Left forelimb (tissue), 1 donor: ENCODE results near the gene ADM.

Experiments
- DNase-seq: peaks from one replicate; pipeline ENCODE4 v3.0.0-alpha.2; 2018; ENCODE audit warnings: low spot score

ADM gene

DNA sequence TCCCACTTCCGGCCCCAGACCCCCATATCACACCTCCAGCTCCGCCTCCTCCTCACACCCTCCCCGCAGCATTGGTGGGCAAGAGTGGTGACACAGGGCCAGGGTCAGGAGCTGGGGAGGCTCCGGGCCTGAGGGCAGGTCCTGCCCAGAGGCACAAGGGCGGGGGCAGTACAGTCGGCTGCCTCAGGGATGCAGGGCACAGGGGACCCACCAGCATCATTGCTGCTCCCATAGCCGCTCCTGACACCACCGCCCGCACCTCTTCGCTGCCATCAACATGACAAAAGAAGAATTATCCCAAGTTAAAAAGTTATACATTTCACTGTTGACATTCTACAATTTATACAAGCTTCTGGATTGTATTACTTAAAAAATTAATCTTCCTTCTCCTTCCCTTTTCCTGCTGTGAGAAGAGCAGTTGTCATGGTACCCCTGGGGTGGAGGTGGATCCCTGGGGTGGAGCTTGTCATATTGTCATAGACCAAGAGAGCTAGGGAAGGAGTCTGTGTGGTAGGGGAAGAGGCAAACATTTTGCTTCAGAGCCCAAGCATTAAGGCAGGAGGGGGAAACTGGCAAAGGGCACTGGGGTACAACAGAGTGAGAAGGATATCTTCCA, 15.0 kb upstream of the ADM start:
- no peak for DNase-seq

DNA sequence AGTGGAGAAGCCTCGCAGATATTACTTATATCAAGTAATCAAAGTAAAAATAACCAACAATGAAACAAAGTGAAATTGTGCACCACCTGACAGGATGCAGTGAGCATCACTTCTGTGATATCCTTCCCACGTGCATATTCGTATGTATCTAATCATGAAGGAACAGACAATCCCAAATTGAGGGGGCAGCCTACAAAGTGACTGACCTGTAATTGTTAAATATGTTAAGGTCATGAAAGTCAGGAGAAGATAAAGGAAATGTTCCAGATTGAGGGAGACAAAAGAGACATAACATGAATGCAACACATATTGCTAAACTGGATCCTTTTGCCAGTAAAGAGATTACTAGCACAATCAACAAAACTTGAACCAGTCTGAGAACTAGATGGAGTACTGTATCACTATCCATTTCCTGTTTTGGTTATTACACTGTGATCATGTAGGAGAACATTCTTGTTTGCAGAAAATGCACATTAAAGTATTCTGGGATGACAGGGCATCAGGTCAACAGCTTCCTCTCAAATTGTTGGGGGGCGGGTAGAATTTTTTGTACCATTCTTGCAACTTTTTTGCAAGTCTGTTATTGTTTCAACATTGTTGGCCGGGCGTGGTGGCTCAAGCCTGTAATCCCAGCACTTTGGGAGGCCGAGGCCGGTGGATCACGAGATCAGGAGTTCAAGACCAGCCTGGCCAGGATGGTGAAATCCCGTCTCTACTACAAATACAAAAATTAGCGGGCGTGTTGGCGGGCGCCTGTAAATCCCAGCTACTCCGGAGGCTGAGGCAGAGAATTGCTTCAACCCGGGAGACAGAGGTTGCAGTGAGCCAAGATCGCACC, 12.9 kb upstream of the ADM start:
- DNase-seq = no peak

DNA sequence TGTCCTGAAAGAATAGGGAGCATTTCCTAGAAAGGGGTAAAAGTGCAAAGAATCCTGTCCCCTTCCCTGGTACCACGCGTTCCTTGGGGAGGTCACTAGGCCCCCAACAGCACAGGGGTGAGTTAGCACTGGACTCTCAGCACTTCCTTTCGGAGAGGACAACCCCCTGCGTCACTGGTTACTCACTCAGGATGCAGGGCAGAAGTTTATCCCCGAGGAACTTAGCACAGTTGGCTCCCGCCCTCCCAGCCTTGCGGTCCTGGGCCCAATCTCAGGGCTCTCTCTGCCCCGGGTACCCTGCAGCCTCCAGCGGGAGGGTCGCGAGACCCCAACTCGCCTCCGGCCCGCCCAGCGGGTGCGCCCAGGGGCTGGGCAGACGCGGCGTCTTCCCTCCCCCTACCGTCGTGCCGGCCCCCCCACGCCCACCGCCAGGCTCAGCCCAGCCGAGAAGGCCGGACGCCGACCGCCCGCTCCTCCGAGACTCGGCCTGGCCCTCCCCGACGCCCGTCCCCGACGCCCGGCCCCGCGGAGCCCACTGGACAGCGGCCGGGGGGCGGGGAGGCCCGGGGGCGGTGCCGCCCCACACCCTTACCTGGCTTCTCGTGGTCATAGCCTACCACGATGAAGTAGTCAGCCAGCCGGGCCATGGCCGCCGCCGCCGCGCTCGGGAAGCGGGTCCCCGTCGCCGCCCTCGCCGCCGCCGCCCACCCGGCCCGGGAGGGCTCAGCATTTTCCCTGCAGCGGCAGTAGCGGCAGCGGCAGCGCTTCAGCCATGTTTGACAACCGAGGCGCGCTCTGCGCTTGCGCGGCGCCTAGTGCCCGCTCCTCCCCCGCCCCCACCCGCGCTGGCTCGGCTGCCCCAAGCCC, 11.2 kb upstream of the ADM start, which contains the start of gene SBF2:
Gene SBF2 (minus strand): TSS at position 797 of the 867 bp plus-strand sequence. CDS start 150 bp downstream, at position 647.
- DNase-seq = peak; percentile 92

DNA sequence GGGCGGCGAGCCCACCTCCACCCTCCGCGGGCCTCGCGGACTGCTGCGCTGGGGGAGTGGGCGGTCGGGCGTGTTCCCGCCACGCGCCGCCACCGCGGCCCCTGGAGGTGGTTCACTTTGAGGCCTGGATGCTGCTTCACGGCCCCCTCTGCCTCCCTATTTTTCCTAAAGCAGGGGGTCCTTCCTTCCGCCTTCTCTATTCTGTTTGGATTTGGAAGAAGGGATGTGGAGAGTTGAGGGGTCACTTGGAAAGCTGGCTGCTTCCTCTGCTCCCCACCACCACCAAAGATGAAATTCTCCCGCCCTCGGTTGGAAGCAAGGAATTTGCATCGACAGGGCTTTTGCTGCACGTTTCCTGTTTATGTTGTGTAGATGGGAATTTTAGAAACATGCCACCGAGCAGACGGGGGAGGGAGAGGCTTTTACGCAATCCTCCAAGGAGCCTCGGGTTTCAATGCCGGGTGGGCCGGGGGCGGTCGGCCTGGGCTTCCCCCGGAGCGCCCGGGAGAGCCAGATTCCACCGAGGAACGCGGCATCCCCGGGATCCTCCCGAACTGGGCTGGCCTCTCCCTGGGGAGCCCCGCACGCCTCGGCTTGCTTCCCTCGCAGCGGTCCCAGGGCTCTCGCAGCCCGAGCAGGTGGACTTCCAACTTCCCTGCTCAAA, 10.5 kb upstream of the ADM start:
- no peak for DNase-seq

DNA sequence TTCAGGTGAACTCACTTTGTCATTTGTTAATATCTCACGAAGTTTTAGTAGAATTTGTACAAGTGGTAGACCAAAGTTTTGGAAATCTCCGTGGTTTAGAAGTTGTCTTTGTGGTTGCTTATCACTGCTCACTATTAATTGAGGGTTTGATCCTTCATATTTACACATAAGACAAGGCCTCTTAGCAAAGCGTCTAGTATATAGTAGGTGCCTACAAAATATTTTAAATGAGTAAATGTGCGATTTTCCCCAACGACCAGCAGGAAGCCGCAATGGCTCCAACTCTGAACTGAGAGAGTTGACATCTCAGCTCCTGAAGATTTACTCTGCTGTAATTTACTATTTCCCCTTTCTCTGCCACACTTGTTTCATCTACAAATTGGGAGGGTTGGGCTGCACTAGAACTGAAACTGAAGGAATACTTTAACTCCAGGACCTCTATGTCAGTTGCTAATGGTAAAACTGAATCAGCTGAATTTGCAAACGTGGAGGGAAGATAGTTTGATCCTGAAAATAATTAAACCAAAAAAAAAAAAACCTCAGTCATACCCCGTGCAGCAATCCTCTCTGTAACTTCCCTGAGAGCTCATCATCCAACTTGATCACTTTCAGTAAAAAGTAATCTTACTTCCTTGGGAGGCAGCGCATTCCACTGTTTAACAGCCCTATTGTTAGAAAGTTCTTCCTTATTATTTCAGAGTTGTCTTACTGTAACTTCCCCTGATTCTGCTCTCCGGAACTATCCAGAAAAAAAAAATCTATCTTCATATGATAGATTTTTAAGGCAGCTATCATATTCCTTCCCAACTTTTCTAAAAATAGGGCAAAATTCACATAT, 9.6 kb upstream of the ADM start:
- no peak for DNase-seq

DNA sequence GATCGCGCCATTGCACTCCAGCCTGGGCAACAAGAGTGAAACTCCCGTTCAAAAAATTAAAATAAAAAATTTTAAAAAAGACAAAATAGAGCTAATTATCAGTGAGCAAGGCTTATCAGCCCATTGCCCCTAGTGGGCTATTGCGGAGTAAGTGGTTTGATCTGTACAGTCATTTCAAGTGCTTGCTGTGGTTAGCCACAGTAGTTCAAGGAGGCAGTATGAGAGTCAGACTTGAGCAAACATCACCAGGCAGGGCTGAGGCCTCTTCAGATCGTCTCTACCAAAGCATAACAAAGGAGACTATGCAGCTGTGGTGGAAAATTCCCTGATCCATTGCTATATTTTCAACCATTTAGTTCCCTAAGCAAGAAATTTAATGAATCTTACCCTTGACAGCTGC, 6.5 kb upstream of the ADM start:
- DNase-seq = no peak

DNA sequence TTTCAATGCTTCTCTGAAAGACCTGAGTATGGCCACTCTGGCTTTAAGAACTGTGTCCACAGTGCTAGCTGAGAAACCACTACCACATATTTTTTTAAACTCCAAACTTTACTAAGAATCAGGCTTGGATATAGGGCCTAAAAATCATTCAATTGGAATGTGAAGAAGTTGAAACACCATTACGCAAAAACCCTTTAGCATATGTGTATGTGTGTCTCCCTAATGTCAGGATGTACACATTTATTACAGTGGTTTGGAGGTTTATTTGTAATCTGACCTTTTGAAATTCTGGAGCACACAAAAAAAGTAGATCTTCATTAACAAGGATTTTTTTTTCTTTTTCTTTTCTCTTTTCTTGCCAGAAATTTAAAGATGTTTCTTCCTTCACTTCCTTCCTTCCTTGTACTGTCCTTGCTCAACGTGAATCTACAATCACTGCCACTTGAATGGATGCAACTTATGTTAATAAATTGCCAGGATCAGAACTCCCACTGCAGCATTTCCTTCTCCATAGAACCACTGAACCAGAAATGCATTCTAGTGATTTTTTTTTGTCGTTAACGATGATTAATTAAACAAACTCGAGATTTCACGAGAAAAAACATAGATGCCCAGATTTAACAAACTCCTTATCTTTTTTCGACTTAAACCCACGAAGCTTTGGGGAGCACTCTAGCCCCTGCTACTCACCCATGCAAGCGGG, 3.1 kb upstream of the ADM start:
- no peak for DNase-seq

DNA sequence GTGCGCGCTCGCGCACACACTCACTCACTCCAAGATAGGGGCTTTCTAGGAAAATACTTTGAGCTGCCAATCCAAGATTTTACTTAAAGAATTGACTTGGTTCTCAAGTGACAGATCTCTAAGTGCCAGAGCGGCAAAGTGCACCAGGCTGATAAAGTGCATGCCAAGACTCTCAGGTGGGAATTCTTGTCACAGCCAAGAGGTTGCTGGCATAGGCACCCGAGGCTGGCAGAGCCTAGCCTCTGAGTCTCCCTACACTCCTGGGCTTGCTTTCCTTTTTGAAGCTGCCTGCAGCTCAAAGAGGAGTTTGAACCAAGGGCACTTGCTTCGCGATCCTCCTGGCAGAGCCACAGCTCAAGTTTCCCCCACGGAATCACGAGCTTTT, 2.5 kb upstream of the ADM start:
- DNase-seq = no peak

DNA sequence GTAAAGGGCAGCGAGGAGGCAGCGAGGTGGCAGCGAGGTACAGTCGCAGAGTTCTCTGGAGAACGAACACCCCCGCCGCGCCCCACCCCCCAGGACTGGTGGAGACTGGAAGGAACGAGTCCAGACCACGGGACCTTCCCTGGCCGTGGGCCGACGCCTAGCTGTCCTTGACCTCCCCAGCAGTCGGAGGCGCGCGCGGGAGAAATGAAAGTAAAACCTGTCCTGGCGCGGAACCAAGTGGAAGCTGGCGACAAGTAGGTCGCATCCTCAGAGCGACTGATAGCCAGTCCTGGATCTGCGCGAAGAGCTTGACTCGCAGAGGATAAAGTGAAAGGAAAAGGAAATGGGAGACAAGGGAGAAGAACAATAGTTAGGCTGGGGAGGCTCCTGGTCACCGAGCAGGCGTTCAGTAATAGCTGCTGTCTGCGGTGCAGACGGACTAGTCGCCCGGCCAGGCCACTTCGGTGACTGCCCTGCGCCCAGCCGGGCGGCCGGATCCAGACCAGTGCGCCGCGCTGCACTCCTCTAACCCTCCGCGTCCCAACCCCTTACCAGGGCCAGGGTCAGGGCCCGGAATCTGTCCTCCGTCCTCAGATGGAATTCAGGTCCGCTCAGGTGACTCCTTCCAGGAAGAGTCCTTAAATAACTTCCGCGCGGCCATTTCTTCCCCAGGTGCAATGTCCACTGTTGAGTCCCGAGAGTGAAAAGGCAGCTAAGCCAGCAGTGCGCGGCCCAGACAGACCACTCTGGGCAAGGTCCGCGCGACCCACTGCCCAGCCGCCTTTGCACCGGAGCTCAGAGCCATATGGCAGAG, 1.9 kb upstream of the ADM start:
- peak; percentile 85 for DNase-seq

DNA sequence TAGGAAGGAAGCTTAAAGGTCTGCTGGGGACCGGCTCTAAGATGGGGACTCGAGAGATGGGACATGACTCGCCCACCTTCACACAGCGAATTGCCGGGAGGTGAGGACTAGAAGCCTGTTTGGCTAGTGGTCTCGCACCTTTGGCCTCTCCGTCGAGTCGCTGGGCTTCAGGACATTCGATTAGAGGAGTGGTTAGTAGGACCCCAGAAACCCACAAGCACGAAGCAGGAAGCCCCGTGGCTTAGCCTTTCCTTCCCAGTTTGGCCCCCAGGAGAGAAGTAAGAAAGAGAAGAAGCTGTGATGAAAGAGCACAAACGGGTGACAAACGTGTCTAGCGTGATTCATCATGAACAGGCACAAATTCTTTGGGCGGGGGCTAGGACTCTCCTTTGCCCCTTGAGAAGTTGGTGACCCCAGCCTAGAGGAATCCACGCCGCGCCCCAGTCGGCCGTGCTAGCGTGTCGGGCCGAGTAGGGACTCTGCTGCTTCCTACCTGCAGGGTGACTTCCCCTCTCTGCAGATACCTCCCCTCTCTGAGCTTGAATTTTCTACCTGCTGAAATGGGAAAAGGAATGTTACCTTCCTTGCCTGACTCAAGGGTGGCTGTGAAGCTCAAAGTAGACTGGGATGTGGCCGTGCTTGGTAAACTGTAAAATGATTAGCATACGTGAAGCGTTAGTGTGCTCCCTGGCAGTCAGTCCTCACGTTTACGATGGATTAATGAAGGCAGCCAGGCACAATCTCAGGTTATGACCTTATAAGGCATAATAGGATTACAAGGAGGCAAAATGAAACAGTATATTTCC, 1.1 kb upstream of the ADM start:
- DNase-seq = no peak

DNA sequence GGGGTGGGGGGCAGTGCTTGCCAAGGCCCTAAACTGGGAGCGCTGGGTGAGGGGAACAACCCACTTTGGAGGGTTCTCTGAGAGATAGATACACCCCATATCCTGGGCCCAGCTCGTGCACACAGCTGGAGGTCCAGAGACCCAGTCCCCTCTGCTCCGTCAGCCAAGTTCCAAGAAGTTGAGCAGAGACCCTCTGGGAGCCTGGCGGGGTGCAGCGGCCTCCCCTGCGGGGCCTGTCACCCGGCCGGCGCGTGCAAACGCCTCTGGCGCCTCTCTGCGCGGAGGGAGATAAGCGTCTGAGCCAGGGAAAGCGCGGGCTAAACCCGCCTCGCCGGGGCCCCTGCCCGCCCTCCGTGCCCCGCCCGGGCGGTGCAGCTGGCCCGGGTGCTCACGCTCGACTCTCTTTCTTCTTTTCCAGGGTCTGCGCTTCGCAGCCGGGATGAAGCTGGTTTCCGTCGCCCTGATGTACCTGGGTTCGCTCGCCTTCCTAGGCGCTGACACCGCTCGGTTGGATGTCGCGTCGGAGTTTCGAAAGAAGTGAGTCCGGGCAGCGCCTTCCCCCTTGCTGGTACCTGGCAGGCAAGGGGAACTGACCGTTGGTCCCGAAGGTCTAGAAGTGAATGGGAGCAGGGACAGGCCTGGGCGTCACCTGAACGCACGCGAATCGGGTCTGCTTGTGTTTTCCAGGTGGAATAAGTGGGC, 540 bp downstream of the ADM start:
- DNase-seq = no peak

DNA sequence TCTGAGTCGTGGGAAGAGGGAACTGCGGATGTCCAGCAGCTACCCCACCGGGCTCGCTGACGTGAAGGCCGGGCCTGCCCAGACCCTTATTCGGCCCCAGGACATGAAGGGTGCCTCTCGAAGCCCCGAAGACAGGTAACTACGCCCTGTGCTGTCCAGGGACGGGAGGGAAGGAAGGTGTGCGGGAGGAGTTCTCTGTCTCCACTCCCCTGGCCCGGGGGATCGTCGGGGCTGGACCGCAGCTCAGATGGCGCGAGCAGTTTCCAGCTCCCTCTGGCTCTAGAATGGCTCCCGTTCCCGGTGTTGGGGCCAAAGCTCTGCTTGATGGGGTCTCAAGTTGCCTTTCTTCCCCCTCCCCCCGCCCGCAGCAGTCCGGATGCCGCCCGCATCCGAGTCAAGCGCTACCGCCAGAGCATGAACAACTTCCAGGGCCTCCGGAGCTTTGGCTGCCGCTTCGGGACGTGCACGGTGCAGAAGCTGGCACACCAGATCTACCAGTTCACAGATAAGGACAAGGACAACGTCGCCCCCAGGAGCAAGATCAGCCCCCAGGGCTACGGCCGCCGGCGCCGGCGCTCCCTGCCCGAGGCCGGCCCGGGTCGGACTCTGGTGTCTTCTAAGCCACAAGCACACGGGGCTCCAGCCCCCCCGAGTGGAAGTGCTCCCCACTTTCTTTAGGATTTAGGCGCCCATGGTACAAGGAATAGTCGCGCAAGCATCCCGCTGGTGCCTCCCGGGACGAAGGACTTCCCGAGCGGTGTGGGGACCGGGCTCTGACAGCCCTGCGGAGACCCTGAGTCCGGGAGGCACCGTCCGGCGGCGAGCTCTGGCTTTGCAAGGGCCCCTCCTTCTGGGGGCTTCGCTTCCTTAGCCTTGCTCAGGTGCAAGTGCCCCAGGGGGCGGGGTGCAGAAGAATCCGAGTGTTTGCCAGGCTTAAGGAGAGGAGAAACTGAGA, 1.4 kb downstream of the ADM start:
- DNase-seq = no peak

DNA sequence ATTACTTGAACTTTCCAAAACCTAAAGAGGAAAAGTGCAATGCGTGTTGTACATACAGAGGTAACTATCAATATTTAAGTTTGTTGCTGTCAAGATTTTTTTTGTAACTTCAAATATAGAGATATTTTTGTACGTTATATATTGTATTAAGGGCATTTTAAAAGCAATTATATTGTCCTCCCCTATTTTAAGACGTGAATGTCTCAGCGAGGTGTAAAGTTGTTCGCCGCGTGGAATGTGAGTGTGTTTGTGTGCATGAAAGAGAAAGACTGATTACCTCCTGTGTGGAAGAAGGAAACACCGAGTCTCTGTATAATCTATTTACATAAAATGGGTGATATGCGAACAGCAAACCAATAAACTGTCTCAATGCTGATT, 2.1 kb downstream of the ADM start:
- DNase-seq = no peak

DNA sequence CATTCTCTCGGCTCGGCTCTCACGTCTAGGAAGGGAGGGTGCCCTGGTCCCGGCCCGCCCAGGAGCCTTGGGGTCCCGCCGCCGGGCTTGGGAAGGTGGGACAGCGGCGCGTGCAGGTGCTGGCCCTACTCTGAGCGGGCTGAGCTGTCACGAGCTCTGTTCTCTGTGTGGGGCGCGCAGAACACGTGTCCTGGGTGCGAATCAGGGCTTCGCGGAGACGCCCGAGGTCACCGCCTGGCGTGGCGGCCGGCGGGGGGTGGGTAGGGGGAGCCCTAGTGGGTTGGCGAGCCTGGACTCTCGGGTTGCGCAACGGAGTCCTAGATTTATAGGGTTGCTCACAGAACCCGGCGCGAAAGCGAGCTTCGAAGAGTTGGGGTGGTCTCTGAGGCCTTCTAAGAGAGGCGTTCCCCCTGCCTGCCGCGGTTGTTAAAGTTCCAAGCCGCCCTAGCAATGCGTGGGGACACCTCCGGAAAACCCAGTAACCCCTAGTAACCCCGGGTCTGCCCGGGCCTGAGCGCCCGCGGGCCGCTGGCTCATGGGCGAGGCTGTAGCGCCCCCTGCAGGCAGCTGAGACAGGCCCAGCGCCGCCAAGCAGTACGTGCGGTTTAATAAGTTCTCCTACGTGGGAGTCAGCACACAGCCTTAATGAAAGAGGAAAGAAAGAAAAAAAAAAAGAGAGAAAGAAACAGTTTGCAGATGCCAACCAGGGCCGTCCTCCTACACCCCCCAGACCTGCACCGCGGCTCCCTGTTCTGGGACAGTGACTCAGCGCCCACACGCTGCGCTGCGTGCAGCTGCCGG, 2.7 kb downstream of the ADM start:
- DNase-seq = peak; percentile 88

DNA sequence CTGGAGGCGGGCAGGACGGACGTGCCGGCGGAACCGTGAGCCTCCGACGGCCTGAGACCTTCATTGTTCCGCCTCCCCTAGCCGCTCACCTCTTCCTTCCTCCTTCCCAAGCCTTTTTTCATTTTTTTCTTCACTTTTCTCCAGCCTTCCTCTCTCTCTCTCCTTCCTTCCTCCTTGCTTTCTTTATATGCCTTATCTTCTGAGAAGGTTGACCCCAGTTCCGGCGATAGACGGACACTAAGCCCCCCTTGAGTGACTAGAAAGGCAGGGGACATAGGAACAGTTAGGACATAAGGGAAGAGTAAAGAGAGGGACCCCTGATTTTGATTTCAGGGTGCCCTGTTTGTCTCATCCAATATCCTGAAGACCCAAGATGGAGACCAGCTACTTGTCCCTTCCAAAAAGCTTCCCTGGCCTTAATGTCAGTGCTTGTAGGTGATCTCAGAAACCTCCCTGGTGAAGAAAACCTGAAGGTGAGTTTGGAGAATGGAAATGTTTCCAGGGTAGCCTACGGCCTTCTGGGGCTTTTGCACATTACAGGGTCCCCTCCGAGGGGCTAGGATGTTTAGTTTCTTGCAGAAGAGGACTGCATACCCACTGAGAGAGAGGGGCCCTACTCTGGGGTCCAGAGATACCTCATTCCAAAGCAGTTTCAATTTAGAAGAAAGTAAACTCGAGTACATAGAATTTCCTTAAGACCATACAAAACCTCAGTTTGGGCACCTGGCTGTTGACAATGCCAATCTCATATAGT, 3.5 kb downstream of the ADM start:
- DNase-seq = no peak
